ENCODE measurements around the gene ANKRD35. TPM values are rescaled to one million over a fixed set of nuclear protein-coding genes. Genes with fewer than 3 reads are reported as not detected.
A peak's percentile ranks its signal among the peaks of the same experiment; 100 is the strongest.
"Not testable (repeated sequence)": the region's sequence is repeated elsewhere in the genome, so short reads cannot be mapped to it uniquely, and the experiment has no call there.

Gene ANKRD35
- total RNA-seq, 1 donor from 2014 or later, result 1.3 TPM

- peaks cover 15% of the 10 kb centered on the region for H3K36me3 ChIP-seq (ENCODE audit: control insufficient read depth, insufficient read depth, low read length)
- no peak for TF ChIP-seq CTCF (IDR thresholded peaks at IDR 0.05; ENCODE audit: insufficient read depth, low read length, severe bottlenecking)
- DNase-seq (ENCODE audit: low read depth), result no peak
- no peaks in the 10 kb centered on the region for H3K27me3 ChIP-seq (ENCODE audit: control insufficient read depth, insufficient read depth, low read length)
- FAIRE-seq, result no peak
- H3K4me3 ChIP-seq (ENCODE audit: low read depth, low read length), result peak overlapping the region; percentile 48
Observed at GRCh38 chr1:145845144-145845513, 40.5 kb downstream of the ANKRD35 start.

GRCh38 chr1:145843031-145843430 is 42.6 kb downstream of the ANKRD35 start:
- DNase-seq (ENCODE audit: low read depth) (no peak), FAIRE-seq (no peak)
- Histone ChIP-seq H3K27me3 (ENCODE audit: control insufficient read depth, insufficient read depth, low read length) (no peaks in the 10 kb centered on the region), H3K36me3 (ENCODE audit: control insufficient read depth, insufficient read depth, low read length) (peaks cover 15% of the 10 kb centered on the region), H3K4me3 (ENCODE audit: low read depth, low read length) (no peak overlapping the region)
- no peak for TF ChIP-seq CTCF (IDR thresholded peaks at IDR 0.05; ENCODE audit: insufficient read depth, low read length, severe bottlenecking)

- H3K36me3 ChIP-seq (ENCODE audit: control insufficient read depth, insufficient read depth, low read length), result peaks cover 28% of the 10 kb centered on the region
Observed at GRCh38 chr1:145837656-145838055, 48.0 kb downstream of the ANKRD35 start.

GRCh38 chr1:145830810-145831209 is 54.9 kb downstream of the ANKRD35 start:
- H3K36me3 ChIP-seq (ENCODE audit: control insufficient read depth, insufficient read depth, low read length), result peaks cover 27% of the 10 kb centered on the region
- not testable (repeated sequence) for H3K4me3 ChIP-seq (ENCODE audit: low read depth, low read length); FAIRE-seq; DNase-seq (ENCODE audit: low read depth); H3K27me3 ChIP-seq (ENCODE audit: control insufficient read depth, insufficient read depth, low read length)

More at GRCh38 chr1:145837656-145838055, 48.0 kb downstream of the ANKRD35 start:
- no peaks in the 10 kb centered on the region for H3K27me3 ChIP-seq (ENCODE audit: control insufficient read depth, insufficient read depth, low read length)
- TF ChIP-seq CTCF (IDR thresholded peaks at IDR 0.05; ENCODE audit: insufficient read depth, low read length, severe bottlenecking), result no peak
- FAIRE-seq (no peak), DNase-seq (ENCODE audit: low read depth) (peak; percentile 39)
- no peak overlapping the region for H3K4me3 ChIP-seq (ENCODE audit: low read depth, low read length)

- no peak for FAIRE-seq
Observed at GRCh38 chr1:145828367-145829026, 57.2 kb downstream of the ANKRD35 start.

GRCh38 chr1:145827966-145828365 is 57.7 kb downstream of the ANKRD35 start:
- no peak for DNase-seq (ENCODE audit: low read depth)
- FAIRE-seq, result no peak
- H3K4me3 ChIP-seq (ENCODE audit: low read depth, low read length), result no peak overlapping the region
- H3K36me3 ChIP-seq (ENCODE audit: control insufficient read depth, insufficient read depth, low read length), result peaks cover 23% of the 10 kb centered on the region
- no peak for TF ChIP-seq CTCF (IDR thresholded peaks at IDR 0.05; ENCODE audit: insufficient read depth, low read length, severe bottlenecking)
- H3K27me3 ChIP-seq (ENCODE audit: control insufficient read depth, insufficient read depth, low read length), result no peaks in the 10 kb centered on the region

More at GRCh38 chr1:145828367-145829026, 57.2 kb downstream of the ANKRD35 start:
- Histone ChIP-seq H3K27me3 (ENCODE audit: control insufficient read depth, insufficient read depth, low read length) (no peaks in the 10 kb centered on the region), H3K36me3 (ENCODE audit: control insufficient read depth, insufficient read depth, low read length) (peaks cover 27% of the 10 kb centered on the region), H3K4me3 (ENCODE audit: low read depth, low read length) (no peak overlapping the region)
- DNase-seq (ENCODE audit: low read depth), result no peak
- no peak for TF ChIP-seq CTCF (IDR thresholded peaks at IDR 0.05; ENCODE audit: insufficient read depth, low read length, severe bottlenecking)

Data from bronchial epithelial cell (primary cell).